IMR-90 (cell line): ENCODE measurements around the gene C19orf53. TPM values are rescaled to one million over a fixed set of nuclear protein-coding genes. Genes with fewer than 3 reads are reported as not detected.

Source experiments
- ATAC-seq: fragments of 200-7000 bp; cut with Tn5 transposase; 2 replicates; pipeline ENCODE4 v1.9.1; 2020; ENCODE audit warnings: low read depth, mild to moderate bottlenecking, moderate library complexity
- BruUV-seq: library from RNA; stranded (reverse); fragments of 400-500 nt; replicated peaks from 2 replicates; lab custom pipeline; 2021; lab: Mats Ljungman, UMichigan
- CTCF ChIA-PET: fragments of 300-600 bp; formaldehyde crosslinking; extraction: SDS; loops from one replicate; lab custom pipeline; 2021; ENCODE audit warnings: antibody characterized with exemption; lab: Yijun Ruan, JAX
- POLR2A ChIA-PET: fragments of 300-600 bp; sonication (Branson Sonifier 250); formaldehyde crosslinking; loops from one replicate; lab custom pipeline; 2022; ENCODE audit warnings: antibody characterized with exemption; ENCODE audit not compliant: unreplicated experiment; lab: Charles Lee
- DNase-seq: peaks from one replicate; pipeline ENCODE4 v3.0.0; 2013
- H2AFZ ChIP-seq: replicated peaks from 2 replicates; pipeline ENCODE3; 2013; ENCODE audit warnings: low read length, mild to moderate bottlenecking; ENCODE audit not compliant: poor library complexity
- H2AK5ac ChIP-seq: 2 replicates; pipeline ENCODE4 v1.6.1; 2013; ENCODE audit warnings: low read depth, low read length, inconsistent platforms
- H2AK9ac ChIP-seq: replicated peaks from 2 replicates; pipeline ENCODE3; 2013; ENCODE audit warnings: mild to moderate bottlenecking, low read depth, low read length, moderate library complexity; ENCODE audit not compliant: poor library complexity
- H2BK120ac ChIP-seq: 2 replicates; pipeline ENCODE4 v1.6.1; 2013; ENCODE audit warnings: low read depth, low read length, inconsistent platforms
- H2BK15ac ChIP-seq: 3 replicates; pipeline ENCODE4 v1.6.1; 2013; ENCODE audit warnings: low read depth, low read length, inconsistent platforms
- H2BK20ac ChIP-seq: 2 replicates; pipeline ENCODE4 v1.6.1; 2013; ENCODE audit warnings: low read depth, mild to moderate bottlenecking, inconsistent platforms, low read length, moderate library complexity
- H2BK5ac ChIP-seq: 2 replicates; pipeline ENCODE4 v1.6.1; 2013; ENCODE audit warnings: mild to moderate bottlenecking, low read depth, low read length, inconsistent platforms; ENCODE audit not compliant: poor library complexity, severe bottlenecking
- H3K14ac ChIP-seq: replicated peaks from 2 replicates; pipeline ENCODE4 v1.6.1; 2013; ENCODE audit warnings: low read depth, low read length, inconsistent platforms
- H3K18ac ChIP-seq: 2 replicates; pipeline ENCODE4 v1.6.1; 2013; ENCODE audit warnings: low read depth, low read length, control low read depth
- H3K23ac ChIP-seq: 2 replicates; pipeline ENCODE4 v1.6.1; 2013; ENCODE audit warnings: low read depth, low read length, inconsistent platforms
- H3K27ac ChIP-seq: 2 replicates; pipeline ENCODE4 v1.5.1; 2013; ENCODE audit warnings: mild to moderate bottlenecking, control low read depth, low read length; ENCODE audit not compliant: insufficient read depth
- H3K27me3 ChIP-seq: 2 replicates; pipeline ENCODE4 v1.6.1; 2013; ENCODE audit warnings: low read length; ENCODE audit not compliant: control insufficient read depth, insufficient read depth
- H3K36me3 ChIP-seq: 2 replicates; pipeline ENCODE4 v1.6.1; 2013; ENCODE audit warnings: low read length, mixed read lengths; ENCODE audit not compliant: control insufficient read depth, insufficient read depth
- H3K4ac ChIP-seq: 2 replicates; pipeline ENCODE4 v1.6.1; 2013; ENCODE audit warnings: low read depth, low read length, inconsistent platforms
- H3K4me1 ChIP-seq: 2 replicates; pipeline ENCODE4 v1.6.1; 2013; ENCODE audit warnings: low read length, mixed read lengths; ENCODE audit not compliant: control insufficient read depth, insufficient read depth
- H3K4me2 ChIP-seq: 2 replicates; pipeline ENCODE4 v1.6.1; 2013; ENCODE audit warnings: low read depth, mild to moderate bottlenecking, control low read depth, low read length, moderate library complexity
- H3K4me3 ChIP-seq: 2 replicates; pipeline ENCODE4 v1.5.1; 2013; ENCODE audit warnings: low read depth, mild to moderate bottlenecking, control low read depth, low read length, moderate library complexity; ENCODE audit not compliant: insufficient read depth
- H3K56ac ChIP-seq: 2 replicates; pipeline ENCODE4 v1.6.1; 2013; ENCODE audit warnings: low read length, inconsistent platforms; ENCODE audit not compliant: insufficient read depth; ENCODE audit errors: extremely low read depth
- H3K79me1 ChIP-seq, 2 experiments: 2 replicates each; pipeline ENCODE4 v1.6.1; 2013; ENCODE audit warnings: low read length in 2 of 2, inconsistent platforms in 1 of 2, low read depth in 1 of 2
- H3K9ac ChIP-seq: 2 replicates; pipeline ENCODE4 v1.6.1; 2013; ENCODE audit warnings: low read depth, low read length, control low read depth
- H3K9me1 ChIP-seq: 2 replicates; pipeline ENCODE4 v1.6.1; 2013; ENCODE audit warnings: low read length, inconsistent platforms; ENCODE audit not compliant: insufficient read depth
- H3K9me3 ChIP-seq: 2 replicates; pipeline ENCODE4 v1.6.1; 2013; ENCODE audit warnings: low read length; ENCODE audit not compliant: control insufficient read depth, insufficient read depth
- H4K20me1 ChIP-seq: 2 replicates; pipeline ENCODE4 v1.6.1; 2013; ENCODE audit warnings: low read length, inconsistent platforms; ENCODE audit not compliant: insufficient read depth
- H4K5ac ChIP-seq: 2 replicates; pipeline ENCODE4 v1.6.1; 2013; ENCODE audit warnings: mild to moderate bottlenecking, low read depth, low read length, control low read depth
- H4K8ac ChIP-seq, 2 experiments: 2 replicates each; pipeline ENCODE4 v1.6.1; 2013; ENCODE audit warnings: low read depth in 2 of 2, low read length in 2 of 2, control low read depth in 1 of 2, inconsistent platforms in 1 of 2
- H4K91ac ChIP-seq: 2 replicates; pipeline ENCODE4 v1.6.1; 2013; ENCODE audit warnings: low read depth, low read length, inconsistent platforms; ENCODE audit not compliant: insufficient read depth
- BHLHE40 ChIP-seq: fragments of 150-350 bp; IDR thresholded peaks from 2 replicates; pipeline ENCODE4 v1.6.1; 2016; ENCODE audit warnings: mild to moderate bottlenecking, low read depth, low read length
- CEBPB ChIP-seq: IDR thresholded peaks from 2 replicates; pipeline ENCODE4 v1.6.1; 2012; ENCODE audit warnings: low read depth, low read length, improper control_type of control experiment
- CHD1 ChIP-seq: IDR thresholded peaks from 2 replicates; pipeline ENCODE4 v1.6.1; 2012; ENCODE audit warnings: low read depth, low read length, improper control_type of control experiment
- ELK1 ChIP-seq: fragments of 150-350 bp; IDR thresholded peaks from 2 replicates; pipeline ENCODE4 v1.6.1; 2016; ENCODE audit warnings: low read depth, mild to moderate bottlenecking, low read length, moderate library complexity, borderline replicate concordance
- FOS ChIP-seq: fragments of 150-350 bp; IDR thresholded peaks from 2 replicates; pipeline ENCODE4 v1.6.1; 2016; ENCODE audit warnings: low read depth, low read length
- MAFK ChIP-seq: IDR thresholded peaks from 2 replicates; pipeline ENCODE4 v1.6.1; 2012; ENCODE audit warnings: low read depth, low read length, improper control_type of control experiment
- MAZ ChIP-seq: IDR thresholded peaks from 2 replicates; pipeline ENCODE4 v1.6.1; 2012; ENCODE audit warnings: low read depth, mild to moderate bottlenecking, low read length, improper control_type of control experiment, moderate library complexity, borderline replicate concordance
- MXI1 ChIP-seq: IDR thresholded peaks from 2 replicates; pipeline ENCODE4 v1.6.1; 2012; ENCODE audit warnings: low read depth, mild to moderate bottlenecking, low read length, moderate library complexity, borderline replicate concordance
- NFE2L2 ChIP-seq: fragments of 150-350 bp; IDR thresholded peaks from 2 replicates; pipeline ENCODE4 v1.6.1; 2016; ENCODE audit warnings: low read depth, mild to moderate bottlenecking, low read length
- POLR2A ChIP-seq: IDR thresholded peaks from 2 replicates; pipeline ENCODE4 v1.6.1; 2012; ENCODE audit warnings: mild to moderate bottlenecking, low read depth, low read length
- RAD21 ChIP-seq: IDR thresholded peaks from 2 replicates; pipeline ENCODE4 v1.6.1; 2012; ENCODE audit warnings: low read length, improper control_type of control experiment
- RCOR1 ChIP-seq: IDR thresholded peaks from 2 replicates; pipeline ENCODE4 v1.6.1; 2012; ENCODE audit warnings: mild to moderate bottlenecking, low read length, improper control_type of control experiment; ENCODE audit not compliant: insufficient replicate concordance
- RFX5 ChIP-seq: IDR thresholded peaks from 2 replicates; pipeline ENCODE4 v1.8.0; 2012; ENCODE audit warnings: low read depth, mild to moderate bottlenecking, low read length, moderate library complexity
- SMC3 ChIP-seq: fragments of 150-350 bp; IDR thresholded peaks from 2 replicates; pipeline ENCODE4 v1.6.1; 2016; ENCODE audit warnings: low read depth, mild to moderate bottlenecking, antibody characterized with exemption, low read length, moderate library complexity
- WGBS, 2 experiments: methylation state at CpG; one replicate each; pipeline versions ENCODE4 v1.1.5 to v1.1.7; 2013; ENCODE audit warnings: missing lambda C conversion rate in 2 of 2; ENCODE audit not compliant: insufficient read length in 1 of 2; ENCODE audit errors: extremely low coverage in 2 of 2; 5-methylcytosine and 5-hydroxymethylcytosine counted together
- dilution Hi-C: fragments of 300-500 bp; cut with HindIII; formaldehyde crosslinking; loops from one replicate; pipeline ENCODE4 v1.14.3; 2018; ENCODE audit warnings: low sequenced_read_pairs; ENCODE audit not compliant: unreplicated experiment
- in situ Hi-C: fragments of 300-500 bp; cut with MboI; formaldehyde crosslinking; loops from 3 replicates; pipeline ENCODE4 v1.14.3; 2019; ENCODE audit warnings: low sequenced_read_pairs, inconsistent platforms, mixed read lengths
- intact Hi-C: fragments of 100-400 bp; cut with micrococcal nuclease; formaldehyde crosslinking; loops from 2 replicates; pipeline ENCODE4 v1.10.0; 2022
- polyA plus RNA-seq, 3 experiments: library from polyadenylated mRNA; depleted of rRNA; stranded (reverse); fragments of >200 nt; gene quantifications; 2 replicates each; pipeline ENCODE4 v1.2.3, GENCODE V29; 2012; ENCODE audit warnings: low replicate concordance in 1 of 3
- total RNA-seq: library from RNA; depleted of rRNA; stranded (reverse); fragments of >200 nt; gene quantifications from 2 replicates; pipeline ENCODE4 v1.2.3, GENCODE V29; 2012
- TF ChIP-seq, protein P1 (sequence below): conservative IDR thresholded peaks from 2 replicates; pipeline ENCODE4 v1.5.1; 2012; ENCODE audit warnings: mild to moderate bottlenecking, low read depth, low read length, improper control_type of control experiment
- TF ChIP-seq, protein P2 (sequence below): fragments of 150-350 bp; IDR thresholded peaks from 2 replicates; pipeline ENCODE4 v1.6.1; 2017; ENCODE audit warnings: mild to moderate bottlenecking, antibody characterized with exemption, low read length, low read depth

Gene C19orf53
- total and polyA plus RNA-seq, 2 of the 4 experiments (the other 2 are of a cell fraction) = 61.3 to 290 TPM

DNA sequence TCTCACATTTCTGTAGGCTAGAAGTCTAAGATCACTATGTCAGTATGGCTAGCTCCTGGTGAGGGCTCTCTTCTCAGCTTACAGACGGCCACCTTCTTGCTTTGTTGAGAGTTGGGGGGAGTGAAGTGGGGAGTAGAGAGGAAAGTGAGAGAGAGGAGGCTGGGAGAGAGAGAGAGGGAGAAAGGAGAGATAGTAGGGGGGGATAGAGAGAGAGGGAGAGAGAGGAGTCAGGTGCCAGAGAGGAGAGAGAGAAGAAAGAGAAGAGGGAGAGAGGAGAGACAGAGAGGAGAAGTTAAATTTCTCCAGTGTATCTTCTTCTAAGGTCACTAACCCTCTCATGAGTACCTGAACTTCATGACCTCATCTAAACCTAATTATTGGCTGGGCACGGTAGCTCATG, 49.6 kb downstream of the C19orf53 start:
- no peak overlapping the region for H3K18ac ChIP-seq
- 0 out of 2 replicates have a peak, but pooled peaks cover 4% of the 10 kb centered on the region for H3K9me1 ChIP-seq
- no peak overlapping the region for H3K4ac ChIP-seq
- no peak overlapping the region for H2BK120ac ChIP-seq
- H4K5ac ChIP-seq = no peak overlapping the region
- DNase-seq = no peak
- H2BK15ac ChIP-seq = no peak overlapping the region
- H2BK5ac ChIP-seq = no peak overlapping the region
- H3K23ac ChIP-seq = no peak overlapping the region
- WGBS, 2 experiments = 68% methylated on average over 2 of the region's 2 CpGs; no CpG with 5 or more reads in 1 of the 2 experiments
- dilution Hi-C loops (no loop called here), in situ Hi-C loops (no loop called here), intact Hi-C loops (no loop called here)
- peaks cover 11 to 41% of the 10 kb centered on the region in 2 experiments; a peak in 3 of 4 replicates for H3K79me1 ChIP-seq
- no peaks in the 10 kb centered on the region for H3K9me3 ChIP-seq
- BruUV-seq = no TSS peak
- H3K56ac ChIP-seq = no peak overlapping the region
- H2AK9ac ChIP-seq = no peak overlapping the region
- H3K4me2 ChIP-seq = no peak overlapping the region
- H2AFZ ChIP-seq = no peak overlapping the region
- H4K20me1 ChIP-seq = peaks cover 17% of the 10 kb centered on the region
- no peak overlapping the region for H4K8ac ChIP-seq
- no peak overlapping the region for H2BK20ac ChIP-seq
- H3K27me3 ChIP-seq = no peaks in the 10 kb centered on the region
- H3K4me3 ChIP-seq = no peak overlapping the region
- no peak overlapping the region for H2AK5ac ChIP-seq
- POLR2A ChIA-PET = no interaction called here
- H3K4me1 ChIP-seq = no peaks in the 10 kb centered on the region
- H3K27ac ChIP-seq = no peak overlapping the region
- CTCF ChIA-PET = no interaction called here
- H3K36me3 ChIP-seq = peaks cover 56% of the 10 kb centered on the region
- TF ChIP-seq MAFK (no peak), CEBPB (no peak), FOS (no peak), BHLHE40 (no peak), MXI1 (no peak), POLR2A (no peak), RFX5 (no peak), RAD21 (no peak), RCOR1 (no peak), NFE2L2 (no peak), SMC3 (no peak), ELK1 (no peak), CHD1 (no peak), MAZ (no peak)
- TF ChIP-seq, protein P1, sequence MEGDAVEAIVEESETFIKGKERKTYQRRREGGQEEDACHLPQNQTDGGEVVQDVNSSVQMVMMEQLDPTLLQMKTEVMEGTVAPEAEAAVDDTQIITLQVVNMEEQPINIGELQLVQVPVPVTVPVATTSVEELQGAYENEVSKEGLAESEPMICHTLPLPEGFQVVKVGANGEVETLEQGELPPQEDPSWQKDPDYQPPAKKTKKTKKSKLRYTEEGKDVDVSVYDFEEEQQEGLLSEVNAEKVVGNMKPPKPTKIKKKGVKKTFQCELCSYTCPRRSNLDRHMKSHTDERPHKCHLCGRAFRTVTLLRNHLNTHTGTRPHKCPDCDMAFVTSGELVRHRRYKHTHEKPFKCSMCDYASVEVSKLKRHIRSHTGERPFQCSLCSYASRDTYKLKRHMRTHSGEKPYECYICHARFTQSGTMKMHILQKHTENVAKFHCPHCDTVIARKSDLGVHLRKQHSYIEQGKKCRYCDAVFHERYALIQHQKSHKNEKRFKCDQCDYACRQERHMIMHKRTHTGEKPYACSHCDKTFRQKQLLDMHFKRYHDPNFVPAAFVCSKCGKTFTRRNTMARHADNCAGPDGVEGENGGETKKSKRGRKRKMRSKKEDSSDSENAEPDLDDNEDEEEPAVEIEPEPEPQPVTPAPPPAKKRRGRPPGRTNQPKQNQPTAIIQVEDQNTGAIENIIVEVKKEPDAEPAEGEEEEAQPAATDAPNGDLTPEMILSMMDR = no peak
- TF ChIP-seq, protein P2, sequence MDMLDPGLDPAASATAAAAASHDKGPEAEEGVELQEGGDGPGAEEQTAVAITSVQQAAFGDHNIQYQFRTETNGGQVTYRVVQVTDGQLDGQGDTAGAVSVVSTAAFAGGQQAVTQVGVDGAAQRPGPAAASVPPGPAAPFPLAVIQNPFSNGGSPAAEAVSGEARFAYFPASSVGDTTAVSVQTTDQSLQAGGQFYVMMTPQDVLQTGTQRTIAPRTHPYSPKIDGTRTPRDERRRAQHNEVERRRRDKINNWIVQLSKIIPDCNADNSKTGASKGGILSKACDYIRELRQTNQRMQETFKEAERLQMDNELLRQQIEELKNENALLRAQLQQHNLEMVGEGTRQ = no peak
- no peak for ATAC-seq
- no peak overlapping the region for H3K9ac ChIP-seq
- H4K91ac ChIP-seq = no peak overlapping the region
- H3K14ac ChIP-seq = no peak overlapping the region
